ENCODE data around the gene PRKX. TPM values are rescaled to one million over a fixed set of nuclear protein-coding genes. Genes with fewer than 3 reads are reported as not detected.
"Not testable (repeated sequence)": the region's sequence is repeated elsewhere in the genome, so short reads cannot be mapped to it uniquely, and the experiment has no call there.

Gene PRKX
- total and polyA plus RNA-seq, 2 of the 4 experiments (the other 2 are of a cell fraction), result 7.2 to 14.9 TPM

GRCh38 chrX:3703251-3703650 lies 10.2 kb downstream of the PRKX start:
- H3K4me2 ChIP-seq (ENCODE audit: low read depth, low read length); H3K4me1 ChIP-seq (ENCODE audit: control insufficient read depth, insufficient read depth, low read length); H3K56ac ChIP-seq (ENCODE audit: extremely low read depth, insufficient read depth, low read length); H3K27me3 ChIP-seq (ENCODE audit: control insufficient read depth, insufficient read depth, low read length); H3K36me3 ChIP-seq (ENCODE audit: control insufficient read depth, insufficient read depth, low read length); H2AFZ ChIP-seq (replicated peaks; ENCODE audit: low read length, poor library complexity); BruUV-seq (replicated peaks); POLR2A ChIA-PET (ENCODE audit: unreplicated experiment); H2BK15ac ChIP-seq (ENCODE audit: low read depth, low read length); H4K91ac ChIP-seq (ENCODE audit: insufficient read depth, low read depth, low read length); H3K9me3 ChIP-seq (ENCODE audit: control insufficient read depth, insufficient read depth, low read length); H2BK120ac ChIP-seq (ENCODE audit: low read depth, low read length); H3K4ac ChIP-seq (ENCODE audit: low read depth, low read length); ATAC-seq (ENCODE audit: low read depth); intact Hi-C loops (cut with micrococcal nuclease); H2AK9ac ChIP-seq (replicated peaks; ENCODE audit: low read depth, low read length, poor library complexity); H3K14ac ChIP-seq (replicated peaks; ENCODE audit: low read depth, low read length); H2BK5ac ChIP-seq (ENCODE audit: low read depth, low read length, poor library complexity, severe bottlenecking); CTCF ChIA-PET; H4K8ac ChIP-seq (ENCODE audit: low read depth in 2 of 2, low read length in 2 of 2); H3K4me3 ChIP-seq (ENCODE audit: insufficient read depth, low read depth, low read length); H3K27ac ChIP-seq (ENCODE audit: insufficient read depth, low read length); in situ Hi-C loops (cut with MboI; ENCODE audit: low sequenced_read_pairs); H3K9me1 ChIP-seq (ENCODE audit: insufficient read depth, low read length); H4K20me1 ChIP-seq (ENCODE audit: insufficient read depth, low read length); dilution Hi-C loops (cut with HindIII; ENCODE audit: low sequenced_read_pairs, unreplicated experiment); H4K5ac ChIP-seq (ENCODE audit: low read depth, low read length); H2AK5ac ChIP-seq (ENCODE audit: low read depth, low read length); DNase-seq; H2BK20ac ChIP-seq (ENCODE audit: low read depth, low read length); H3K18ac ChIP-seq (ENCODE audit: low read depth, low read length); H3K9ac ChIP-seq (ENCODE audit: low read depth, low read length); H3K23ac ChIP-seq (ENCODE audit: low read depth, low read length): not testable (repeated sequence)
- H3K79me1 ChIP-seq (ENCODE audit: low read depth in 1 of 2, low read length in 2 of 2), result peaks cover 0 to 13% of the 10 kb centered on the region in 2 experiments; a peak in 1 of 4 replicates
- WGBS, 2 experiments (ENCODE audit: extremely low coverage in 2 of 2, insufficient read length in 1 of 2), result no CpG with 5 or more reads among the region's 3 CpGs

- H2AK9ac ChIP-seq (replicated peaks; ENCODE audit: low read depth, low read length, poor library complexity); H2BK20ac ChIP-seq (ENCODE audit: low read depth, low read length); H3K9me3 ChIP-seq (ENCODE audit: control insufficient read depth, insufficient read depth, low read length); in situ Hi-C loops (cut with MboI; ENCODE audit: low sequenced_read_pairs); H2BK120ac ChIP-seq (ENCODE audit: low read depth, low read length); H4K20me1 ChIP-seq (ENCODE audit: insufficient read depth, low read length); ATAC-seq (ENCODE audit: low read depth); CTCF ChIA-PET; H2BK5ac ChIP-seq (ENCODE audit: low read depth, low read length, poor library complexity, severe bottlenecking); H3K14ac ChIP-seq (replicated peaks; ENCODE audit: low read depth, low read length); H3K9ac ChIP-seq (ENCODE audit: low read depth, low read length); H3K27ac ChIP-seq (ENCODE audit: insufficient read depth, low read length); H3K27me3 ChIP-seq (ENCODE audit: control insufficient read depth, insufficient read depth, low read length); intact Hi-C loops (cut with micrococcal nuclease); H2AFZ ChIP-seq (replicated peaks; ENCODE audit: low read length, poor library complexity); H3K4me1 ChIP-seq (ENCODE audit: control insufficient read depth, insufficient read depth, low read length); H2AK5ac ChIP-seq (ENCODE audit: low read depth, low read length); H3K4me3 ChIP-seq (ENCODE audit: insufficient read depth, low read depth, low read length); H3K23ac ChIP-seq (ENCODE audit: low read depth, low read length); DNase-seq; H3K18ac ChIP-seq (ENCODE audit: low read depth, low read length); H2BK15ac ChIP-seq (ENCODE audit: low read depth, low read length); POLR2A ChIA-PET (ENCODE audit: unreplicated experiment); dilution Hi-C loops (cut with HindIII; ENCODE audit: low sequenced_read_pairs, unreplicated experiment); H3K9me1 ChIP-seq (ENCODE audit: insufficient read depth, low read length); H4K8ac ChIP-seq (ENCODE audit: low read depth in 2 of 2, low read length in 2 of 2); H3K36me3 ChIP-seq (ENCODE audit: control insufficient read depth, insufficient read depth, low read length); H3K4me2 ChIP-seq (ENCODE audit: low read depth, low read length); H4K5ac ChIP-seq (ENCODE audit: low read depth, low read length); H3K4ac ChIP-seq (ENCODE audit: low read depth, low read length); BruUV-seq (replicated peaks); H3K56ac ChIP-seq (ENCODE audit: extremely low read depth, insufficient read depth, low read length); H4K91ac ChIP-seq (ENCODE audit: insufficient read depth, low read depth, low read length): not testable (repeated sequence)
- peaks cover 0 to 21% of the 10 kb centered on the region in 2 experiments; a peak in 1 of 4 replicates for H3K79me1 ChIP-seq (ENCODE audit: low read depth in 1 of 2, low read length in 2 of 2)
- WGBS, 2 experiments (ENCODE audit: extremely low coverage in 2 of 2, insufficient read length in 1 of 2), result no CpG with 5 or more reads among the region's 3 CpGs
Measured at GRCh38 chrX:3702095-3702494, 11.4 kb downstream of the PRKX start.
